ENCODE results near the gene TCF4.

DNA sequence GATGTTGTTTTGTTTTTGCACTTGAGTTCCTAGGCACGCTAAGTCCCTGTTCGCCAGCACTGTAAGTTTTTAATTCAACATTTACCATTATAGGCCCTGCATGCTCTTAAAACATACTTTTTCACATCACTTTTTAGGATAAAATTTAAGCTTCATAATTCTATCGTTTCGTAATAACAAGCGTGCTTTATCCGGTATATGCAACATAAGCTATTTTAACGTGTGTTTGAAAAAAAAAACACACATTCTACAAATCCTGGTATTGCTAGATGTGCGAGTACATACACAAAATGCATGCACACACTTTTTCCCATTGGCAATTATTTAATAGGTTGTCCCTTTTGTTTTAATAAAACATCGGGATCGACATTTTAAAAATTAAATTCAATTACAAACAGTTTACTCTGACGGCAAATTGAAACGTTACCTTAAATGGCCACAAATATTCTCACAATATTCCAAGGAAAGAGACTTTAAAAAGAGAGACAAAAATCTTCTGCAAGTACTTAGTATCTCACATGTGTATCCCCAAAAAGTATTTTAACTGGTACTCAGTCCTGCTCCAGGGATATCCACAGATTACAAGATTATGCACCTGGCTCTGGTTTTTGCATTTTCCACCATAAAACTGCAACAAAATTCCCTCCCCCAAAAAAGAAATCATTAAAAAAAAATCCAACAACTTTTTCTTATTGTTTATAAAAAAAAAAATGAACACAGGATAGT, 1.0 kb upstream of the TCF4 start:
- TF ChIP-seq SP1 (IDR thresholded peaks at IDR 0.05) (no peak), FOXK2 (IDR thresholded peaks at IDR 0.05) (no peak), HDGF (IDR thresholded peaks at IDR 0.05; ENCODE audit: borderline replicate concordance) (no peak), FOXA1 (IDR thresholded peaks at IDR 0.05) (no peak), ELF4 (IDR thresholded peaks at IDR 0.05) (no peak), SUZ12 (IDR thresholded peaks at IDR 0.05) (no peak), TARDBP (IDR thresholded peaks at IDR 0.05) (no peak), FOXM1 (IDR thresholded peaks at IDR 0.05; ENCODE audit: borderline replicate concordance) (no peak), BHLHE40 (IDR thresholded peaks at IDR 0.05; ENCODE audit: borderline replicate concordance) (no peak), L3MBTL2 (conservative IDR thresholded peaks at IDR 0.05) (no peak), NFRKB (IDR thresholded peaks at IDR 0.05) (no peak)

All from HEK293T (cell line).